ENCODE measurements around the gene TEX10. TPM values are rescaled to one million over a fixed set of nuclear protein-coding genes. Genes with fewer than 3 reads are reported as not detected.

TEX10 gene
- total RNA-seq, 2 donors from 2014 or later: 7.8 to 9.2 TPM

DNA sequence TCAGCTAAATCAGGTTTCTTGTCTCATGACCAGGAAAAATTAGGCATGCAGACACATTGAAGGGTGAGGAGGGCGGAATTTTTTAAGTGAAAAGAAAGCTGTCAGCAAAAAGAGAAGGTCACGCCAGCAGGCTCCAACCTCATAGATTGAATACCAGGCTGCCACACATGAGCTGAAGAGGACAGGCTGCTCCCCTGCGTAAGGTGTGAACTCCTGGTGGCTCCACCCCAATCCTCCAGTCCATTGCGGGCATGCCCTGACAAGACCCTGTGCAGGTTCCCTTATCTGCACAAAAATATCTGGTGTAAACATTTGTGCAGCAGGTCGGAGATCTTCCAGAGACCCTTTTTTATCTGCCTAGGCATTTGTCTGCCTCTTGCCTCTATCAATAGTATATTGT is 22.9 kb upstream of the TEX10 start:
- Histone ChIP-seq H3K9me3 (no peaks in the 10 kb centered on the region), H3K4me1 (no peaks in the 10 kb centered on the region), H3K27me3 (no peaks in the 10 kb centered on the region), H3K4me3 (no peak overlapping the region), H3K27ac (no peak overlapping the region), H3K36me3 (replicated peaks in 1 of 2; ENCODE audit: insufficient read depth in 1 of 2, low read depth in 2 of 2) (no peaks in the 10 kb centered on the region)
- no peak for DNase-seq
- WGBS, 2 donors: 75 to 90% methylated on average over 5 of the region's 5 CpGs
- ATAC-seq: no peak
- intact Hi-C loops (cut with DNase I): no loop called here
- no peak for TF ChIP-seq POLR2A (IDR thresholded peaks at IDR 0.05)
- TF ChIP-seq, protein P1, sequence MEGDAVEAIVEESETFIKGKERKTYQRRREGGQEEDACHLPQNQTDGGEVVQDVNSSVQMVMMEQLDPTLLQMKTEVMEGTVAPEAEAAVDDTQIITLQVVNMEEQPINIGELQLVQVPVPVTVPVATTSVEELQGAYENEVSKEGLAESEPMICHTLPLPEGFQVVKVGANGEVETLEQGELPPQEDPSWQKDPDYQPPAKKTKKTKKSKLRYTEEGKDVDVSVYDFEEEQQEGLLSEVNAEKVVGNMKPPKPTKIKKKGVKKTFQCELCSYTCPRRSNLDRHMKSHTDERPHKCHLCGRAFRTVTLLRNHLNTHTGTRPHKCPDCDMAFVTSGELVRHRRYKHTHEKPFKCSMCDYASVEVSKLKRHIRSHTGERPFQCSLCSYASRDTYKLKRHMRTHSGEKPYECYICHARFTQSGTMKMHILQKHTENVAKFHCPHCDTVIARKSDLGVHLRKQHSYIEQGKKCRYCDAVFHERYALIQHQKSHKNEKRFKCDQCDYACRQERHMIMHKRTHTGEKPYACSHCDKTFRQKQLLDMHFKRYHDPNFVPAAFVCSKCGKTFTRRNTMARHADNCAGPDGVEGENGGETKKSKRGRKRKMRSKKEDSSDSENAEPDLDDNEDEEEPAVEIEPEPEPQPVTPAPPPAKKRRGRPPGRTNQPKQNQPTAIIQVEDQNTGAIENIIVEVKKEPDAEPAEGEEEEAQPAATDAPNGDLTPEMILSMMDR (IDR thresholded peaks at IDR 0.05): no peak

DNA sequence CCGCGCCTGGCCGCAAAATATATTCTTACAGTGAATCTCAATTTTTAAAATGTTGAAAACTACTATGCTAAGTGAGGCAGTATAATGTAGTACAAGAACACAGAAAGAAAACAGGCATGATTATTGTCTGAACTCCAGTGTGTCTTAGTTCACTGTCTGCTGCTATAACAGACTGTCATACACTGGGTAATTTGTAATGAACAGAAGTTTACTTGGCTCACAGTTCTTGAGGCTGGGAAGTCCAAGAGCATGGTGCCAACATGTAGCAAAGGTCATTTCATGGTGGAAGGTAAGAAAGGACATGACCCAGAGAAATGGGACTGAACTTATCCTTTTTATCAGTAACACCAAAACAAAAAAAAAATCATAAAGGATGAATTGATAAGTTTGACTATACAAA is 19.9 kb upstream of the TEX10 start:
- H3K9me3 ChIP-seq: peaks cover 0 to 5% (median 0%) of the 10 kb centered on the region in 3 donors
- H3K27ac ChIP-seq: no peak overlapping the region
- no peaks in the 10 kb centered on the region for H3K36me3 ChIP-seq (replicated peaks in 1 of 2; ENCODE audit: insufficient read depth in 1 of 2, low read depth in 2 of 2)
- H3K27me3 ChIP-seq: no peaks in the 10 kb centered on the region
- ATAC-seq (no peak), DNase-seq (no peak)
- no peak for TF ChIP-seq POLR2A (IDR thresholded peaks at IDR 0.05)
- TF ChIP-seq, protein P1 (IDR thresholded peaks at IDR 0.05): no peak
- no peaks in the 10 kb centered on the region for H3K4me1 ChIP-seq
- H3K4me3 ChIP-seq: no peak overlapping the region
- 97% methylated on average over 3 of the region's 3 CpGs for WGBS, 2 donors
- intact Hi-C loops (cut with DNase I): no loop called here

DNA sequence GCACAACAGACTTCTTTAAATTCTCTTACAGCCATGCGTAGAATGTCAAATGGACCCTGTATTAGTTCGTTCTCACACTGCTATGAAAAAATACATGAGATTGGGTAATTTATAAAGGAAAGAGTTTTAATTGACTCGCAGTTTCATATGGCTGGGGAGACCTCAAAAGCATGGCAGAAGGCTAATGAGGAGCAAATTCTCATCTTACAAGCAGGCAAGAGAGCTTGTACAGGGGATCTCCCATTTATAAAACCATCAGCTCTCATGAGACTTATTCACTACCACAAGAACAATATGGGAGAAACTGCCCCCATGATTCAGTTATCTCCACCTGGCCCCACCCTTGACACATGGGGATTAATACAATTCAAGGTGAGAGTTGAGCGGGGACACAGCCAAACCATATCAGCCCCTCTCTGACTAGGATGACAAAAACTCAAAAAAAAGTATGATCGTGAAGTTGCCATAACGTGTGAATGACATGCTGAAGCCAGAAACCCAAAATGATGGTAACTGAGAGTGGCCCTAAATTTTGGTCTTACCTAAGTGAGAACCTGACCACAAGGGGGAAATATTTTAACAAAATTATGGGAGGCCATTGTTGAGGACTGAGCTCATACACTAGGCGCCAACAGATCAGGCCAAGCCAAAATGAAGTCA is 17.5 kb upstream of the TEX10 start:
- intact Hi-C loops (cut with DNase I): no loop called here
- ATAC-seq (no peak), DNase-seq (no peak)
- Histone ChIP-seq H3K36me3 (replicated peaks in 1 of 2; ENCODE audit: insufficient read depth in 1 of 2, low read depth in 2 of 2) (no peaks in the 10 kb centered on the region), H3K27ac (no peak overlapping the region), H3K27me3 (no peaks in the 10 kb centered on the region), H3K4me1 (no peaks in the 10 kb centered on the region), H3K4me3 (no peak overlapping the region), H3K9me3 (peaks cover 0 to 5% (median 0%) of the 10 kb centered on the region in 3 donors)
- 90 to 91% methylated on average over 7 of the region's 7 CpGs for WGBS, 2 donors
- no peak for TF ChIP-seq POLR2A (IDR thresholded peaks at IDR 0.05)
- TF ChIP-seq, protein P1 (IDR thresholded peaks at IDR 0.05): no peak

DNA sequence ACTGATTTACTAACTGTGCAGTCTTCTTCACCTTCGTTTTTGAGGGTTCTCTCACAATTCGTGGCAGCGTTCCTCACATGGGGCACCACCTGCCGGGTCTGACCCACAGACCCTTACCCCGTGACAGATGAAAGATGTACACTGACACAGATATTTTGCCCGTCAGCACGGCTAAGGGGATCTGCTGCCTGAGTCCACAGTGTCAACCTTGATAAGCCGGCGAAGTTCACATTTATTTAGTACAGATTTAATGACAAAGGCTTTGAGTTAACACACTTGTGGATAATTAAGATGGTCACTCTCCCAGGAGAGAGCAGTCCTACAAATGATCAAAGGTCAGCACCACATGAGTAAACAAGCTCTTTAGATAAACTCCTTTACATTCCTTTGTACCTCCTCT is 15.9 kb upstream of the TEX10 start:
- 79 to 94% methylated on average over 9 of the region's 9 CpGs for WGBS, 2 donors

More for the DNA sequence above, 15.9 kb upstream of the TEX10 start:
- intact Hi-C loops (cut with DNase I): no loop called here
- no peak for DNase-seq
- Histone ChIP-seq H3K27ac (no peak overlapping the region), H3K36me3 (replicated peaks in 1 of 2; ENCODE audit: insufficient read depth in 1 of 2, low read depth in 2 of 2) (no peaks in the 10 kb centered on the region), H3K4me1 (no peaks in the 10 kb centered on the region), H3K4me3 (no peak overlapping the region), H3K27me3 (no peaks in the 10 kb centered on the region), H3K9me3 (peaks cover 0 to 5% (median 0%) of the 10 kb centered on the region in 3 donors)
- no peak for ATAC-seq
- TF ChIP-seq, protein P1 (IDR thresholded peaks at IDR 0.05): no peak
- TF ChIP-seq POLR2A (IDR thresholded peaks at IDR 0.05): no peak

Measured in body of pancreas (tissue), 4 donors.